Middle frontal gyrus (tissue), 1 donor: ENCODE measurements around the gene MYO1B.

Experiments used
- DNase-seq: peaks from one replicate; pipeline ENCODE4 v3.0.0-alpha.2; 2015; ENCODE audit warnings: low spot score; ENCODE audit errors: extremely low spot score

MYO1B gene

GRCh38 chr2:191399601-191400000, 154.4 kb downstream of the MYO1B start:
- no peak for DNase-seq

- DNase-seq, result no peak
Measured at GRCh38 chr2:191401287-191401686, 156.1 kb downstream of the MYO1B start.

GRCh38 chr2:191402966-191403565, 157.9 kb downstream of the MYO1B start:
- DNase-seq, result no peak

GRCh38 chr2:191404568-191404991, 159.4 kb downstream of the MYO1B start:
- no peak for DNase-seq

- DNase-seq, result no peak
Measured at GRCh38 chr2:191405546-191405945, 160.3 kb downstream of the MYO1B start.

- DNase-seq, result no peak
Measured at GRCh38 chr2:191410646-191411436, 165.6 kb downstream of the MYO1B start.

GRCh38 chr2:191411472-191411871, 166.3 kb downstream of the MYO1B start:
- no peak for DNase-seq

GRCh38 chr2:191412353-191412752, 167.1 kb downstream of the MYO1B start:
- peak; percentile 39 for DNase-seq

GRCh38 chr2:191415101-191415500, 169.9 kb downstream of the MYO1B start:
- no peak for DNase-seq

GRCh38 chr2:191415858-191416257, 170.7 kb downstream of the MYO1B start:
- DNase-seq, result no peak

- DNase-seq, result no peak
Measured at GRCh38 chr2:191417746-191418145, 172.5 kb downstream of the MYO1B start.

- no peak for DNase-seq
Measured at GRCh38 chr2:191421950-191422349, 176.7 kb downstream of the MYO1B start.

GRCh38 chr2:191427031-191427430, 181.8 kb downstream of the MYO1B start:
- DNase-seq, result no peak

GRCh38 chr2:191428141-191428540, 182.9 kb downstream of the MYO1B start:
- no peak for DNase-seq

GRCh38 chr2:191430476-191430875, 185.3 kb downstream of the MYO1B start:
- no peak for DNase-seq

GRCh38 chr2:191432121-191432520, 186.9 kb downstream of the MYO1B start:
- no peak for DNase-seq

GRCh38 chr2:191434072-191434471, 188.9 kb downstream of the MYO1B start:
- no peak for DNase-seq

GRCh38 chr2:191435141-191435540, 189.9 kb downstream of the MYO1B start:
- DNase-seq, result no peak

- DNase-seq, result no peak
Measured at GRCh38 chr2:191436368-191437055, 191.3 kb downstream of the MYO1B start.

- DNase-seq, result no peak
Measured at GRCh38 chr2:191439481-191439880, 194.3 kb downstream of the MYO1B start.

- no peak for DNase-seq
Measured at GRCh38 chr2:191441496-191442214, 196.5 kb downstream of the MYO1B start.

GRCh38 chr2:191443446-191443845, 198.2 kb downstream of the MYO1B start:
- DNase-seq, result no peak
